Heart left ventricle (tissue), 16 donors: ENCODE results near the gene APOBEC3F. TPM values are rescaled to one million over a fixed set of nuclear protein-coding genes. Genes with fewer than 3 reads are reported as not detected.

Experiments used
- ATAC-seq, 4 donors: fragments of 200-7000 bp; cut with Tn5 transposase; one replicate each; pipeline ENCODE4 v1.9.1; 2020 to 2022; ENCODE audit warnings: moderate library complexity in 4 of 4, mild to moderate bottlenecking in 3 of 4, moderate number of reproducible peaks in 1 of 4
- DNase-seq, 5 donors: peaks; one replicate each; pipeline ENCODE4 v3.0.0-alpha.2; 2020
- H3K27ac ChIP-seq, 12 donors: fragments of 200-600 bp; sonication (generic) in 4 of 12; one replicate each; pipeline versions ENCODE4 v1.5.0 to v1.8.0; 2016 to 2022; ENCODE audit warnings: mild to moderate bottlenecking in 2 of 12
- H3K27me3 ChIP-seq, 9 donors: fragments of 200-600 bp; sonication (generic) in 2 of 9; one replicate each; pipeline versions ENCODE4 v1.5.1 to v1.8.0; 2016 to 2022; ENCODE audit warnings: mild to moderate bottlenecking in 3 of 9
- H3K36me3 ChIP-seq, 9 donors: fragments of 200-600 bp; sonication (generic) in 2 of 9; one replicate each; pipeline versions ENCODE4 v1.5.0 to v1.8.0; 2018 to 2022; ENCODE audit warnings: mild to moderate bottlenecking in 2 of 9
- H3K4me1 ChIP-seq, 12 donors: fragments of 200-600 bp; sonication (generic) in 4 of 12; one replicate each; pipeline versions ENCODE4 v1.5.0 to v1.8.0; 2016 to 2022; ENCODE audit warnings: mild to moderate bottlenecking in 3 of 12
- H3K4me3 ChIP-seq, 12 donors: fragments of 200-600 bp; sonication (generic) in 4 of 12; one replicate each; pipeline versions ENCODE4 v1.5.0 to v1.8.0; 2017 to 2022; ENCODE audit warnings: mild to moderate bottlenecking in 9 of 12, moderate library complexity in 4 of 12
- H3K9me3 ChIP-seq, 12 donors: fragments of 200-600 bp; sonication (generic) in 4 of 12; one replicate each; pipeline versions ENCODE4 v1.5.0 to v1.8.0; 2016 to 2022; ENCODE audit warnings: mild to moderate bottlenecking in 1 of 12
- POLR2A ChIP-seq, 2 donors: fragments of 450-650 bp; IDR thresholded peaks; one replicate each; pipeline ENCODE4 v1.6.1; 2017; ENCODE audit warnings: antibody characterized with exemption in 2 of 2, mild to moderate bottlenecking in 2 of 2, moderate library complexity in 2 of 2
- WGBS, 4 donors: extraction: QIAGEN DNeasy Blood & Tissue Kit in 2 of 4; methylation state at CpG; one replicate each; pipeline versions ENCODE4 v1.1.5 to v1.1.7; 2013 to 2018; 5-methylcytosine and 5-hydroxymethylcytosine counted together
- intact Hi-C, 10 donors: fragments of 100-400 bp; cut with DNase I; formaldehyde crosslinking; loops; one replicate each; pipeline versions ENCODE4 v1.11.1 to v1.14.2; 2022
- polyA plus RNA-seq, 2 donors: library from polyadenylated mRNA; stranded (reverse); fragments of 200-250 nt; gene quantifications; one replicate each; pipeline ENCODE4 v1.2.3, GENCODE V29; 2013
- total RNA-seq, 9 donors: library from RNA; depleted of rRNA in 2 of 9; stranded (reverse); fragments of >200 nt in 2 of 9; fragmentation: NEBNext Ultra II Directional in 3 of 9; extraction: Animal tissue kit (Norgen Biotek cat#: 25700) in 3 of 9; gene quantifications; one replicate each; pipeline versions ENCODE4 v1.1.0 to v1.2.4, GENCODE V29; 2016 to 2023
- TF ChIP-seq, protein P1 (sequence below), 12 donors: fragments of 200-600 bp; sonication (generic) in 4 of 12; IDR thresholded peaks; one replicate each; pipeline versions ENCODE4 v1.5.0 to v1.8.0; 2018 to 2022; ENCODE audit warnings: antibody characterized with exemption in 12 of 12, mild to moderate bottlenecking in 5 of 12
- donor health status: ischemic (EF 13 %, LVEDD 7.1; RV severe dilation, severe dysfunction).
- donor health status: healthy with polysubstance abuse.
- donor health status: DM: no; HTN: yes; CAD: no.
- donor health status: DM: no; HTN: no; CAD: no.
- donor health status: ischemic (EF 25% LVEDD 6.9; RV normal size, moderate dysfunction).
- donor health status: ischemic (EF 25% LVEDD 5.7; RV mildly dilated, moderate dysfunction).
- donor health status: healthy.
- donor health status: DM: yes; HTN: yes; CAD: no.
- donor health status: ischemic (EF 35%, LVEDD 5.7; RV mildly dilated, moderate dysfunction).
- donor health status: nonischemic (EF 11% LVEDD 7.7; RV severe dilation, severe dysfunction).
- donor health status: DM: yes; HTN: yes; CAD: no.
- donor health status: PGD.
- donor health status: ischemic (EF 29% LVEDD 5.4; RV normal size, mild dysfunction).
- donor health status: nonischemic (EF 23%, LVEDD 6.1; RV moderate dilation, normal function).

APOBEC3F gene
- total and polyA plus RNA-seq, 11 donors: 1.2 to 18.2 (median 4.3) TPM

DNA sequence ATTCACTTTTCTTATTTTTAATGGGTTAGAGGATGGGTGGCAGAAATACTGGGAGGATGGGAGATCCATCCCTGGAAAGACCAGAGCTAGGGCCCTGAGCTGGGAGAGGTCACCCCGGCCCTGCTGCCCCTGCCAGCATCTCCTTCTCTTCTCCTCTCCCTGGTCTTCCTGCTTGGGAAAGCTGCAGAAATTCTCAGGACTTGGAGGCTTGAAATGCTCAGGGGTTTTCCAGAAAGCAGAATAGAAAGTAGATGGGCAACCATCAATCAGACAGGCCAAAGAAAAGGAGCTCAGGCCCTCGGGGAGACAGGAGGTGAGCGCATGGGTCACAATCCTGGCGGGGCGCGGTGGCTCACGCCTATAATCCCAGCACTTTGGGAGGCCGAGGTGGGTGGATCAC lies 57.9 kb downstream of the APOBEC3F start:
- WGBS, 4 donors: 82 to 94% (median 90%) methylated on average over 8 of the region's 8 CpGs

DNA sequence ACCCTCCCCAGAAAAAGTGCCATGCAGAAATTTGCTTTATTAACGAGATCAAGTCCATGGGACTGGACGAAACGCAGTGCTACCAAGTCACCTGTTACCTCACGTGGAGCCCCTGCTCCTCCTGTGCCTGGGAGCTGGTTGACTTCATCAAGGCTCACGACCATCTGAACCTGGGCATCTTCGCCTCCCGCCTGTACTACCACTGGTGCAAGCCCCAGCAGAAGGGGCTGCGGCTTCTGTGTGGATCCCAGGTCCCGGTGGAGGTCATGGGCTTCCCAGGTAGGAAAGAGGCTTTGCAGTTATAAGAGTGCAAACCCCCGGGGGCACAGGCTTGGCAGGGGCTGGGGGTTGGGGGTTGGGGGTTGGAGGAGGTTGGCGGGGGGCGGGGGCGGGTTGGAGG lies 60.6 kb downstream of the APOBEC3F start:
- WGBS, 4 donors: 69 to 72% (median 71%) methylated on average over 10 to 12 of the region's 13 CpGs
- Histone ChIP-seq H3K4me1 (peaks cover 0 to 33% (median 2%) of the 10 kb centered on the region in 12 donors), H3K27ac (no peak overlapping the region), H3K36me3 (no peaks in the 10 kb centered on the region), H3K27me3 (peaks cover 0 to 6% (median 0%) of the 10 kb centered on the region in 9 donors), H3K4me3 (no peak overlapping the region), H3K9me3 (no peaks in the 10 kb centered on the region)
- no peak for DNase-seq
- no peak for ATAC-seq
- no peak for TF ChIP-seq POLR2A (IDR thresholded peaks at IDR 0.05)
- TF ChIP-seq, protein P1, sequence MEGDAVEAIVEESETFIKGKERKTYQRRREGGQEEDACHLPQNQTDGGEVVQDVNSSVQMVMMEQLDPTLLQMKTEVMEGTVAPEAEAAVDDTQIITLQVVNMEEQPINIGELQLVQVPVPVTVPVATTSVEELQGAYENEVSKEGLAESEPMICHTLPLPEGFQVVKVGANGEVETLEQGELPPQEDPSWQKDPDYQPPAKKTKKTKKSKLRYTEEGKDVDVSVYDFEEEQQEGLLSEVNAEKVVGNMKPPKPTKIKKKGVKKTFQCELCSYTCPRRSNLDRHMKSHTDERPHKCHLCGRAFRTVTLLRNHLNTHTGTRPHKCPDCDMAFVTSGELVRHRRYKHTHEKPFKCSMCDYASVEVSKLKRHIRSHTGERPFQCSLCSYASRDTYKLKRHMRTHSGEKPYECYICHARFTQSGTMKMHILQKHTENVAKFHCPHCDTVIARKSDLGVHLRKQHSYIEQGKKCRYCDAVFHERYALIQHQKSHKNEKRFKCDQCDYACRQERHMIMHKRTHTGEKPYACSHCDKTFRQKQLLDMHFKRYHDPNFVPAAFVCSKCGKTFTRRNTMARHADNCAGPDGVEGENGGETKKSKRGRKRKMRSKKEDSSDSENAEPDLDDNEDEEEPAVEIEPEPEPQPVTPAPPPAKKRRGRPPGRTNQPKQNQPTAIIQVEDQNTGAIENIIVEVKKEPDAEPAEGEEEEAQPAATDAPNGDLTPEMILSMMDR (IDR thresholded peaks at IDR 0.05): no peak
- intact Hi-C loops: no loop called here

More for the DNA sequence above, 57.9 kb downstream of the APOBEC3F start:
- intact Hi-C loops: no loop called here
- Histone ChIP-seq H3K9me3 (no peaks in the 10 kb centered on the region), H3K36me3 (no peaks in the 10 kb centered on the region), H3K4me1 (peaks cover 0 to 43% (median 2%) of the 10 kb centered on the region in 12 donors), H3K27me3 (peaks cover 0 to 6% (median 0%) of the 10 kb centered on the region in 9 donors), H3K27ac (peak overlapping the region in 1 of 12 donors; percentile 80), H3K4me3 (no peak overlapping the region)
- ATAC-seq: no peak
- DNase-seq: no peak
- TF ChIP-seq POLR2A (IDR thresholded peaks at IDR 0.05): no peak
- TF ChIP-seq, protein P1 (IDR thresholded peaks at IDR 0.05): no peak

DNA sequence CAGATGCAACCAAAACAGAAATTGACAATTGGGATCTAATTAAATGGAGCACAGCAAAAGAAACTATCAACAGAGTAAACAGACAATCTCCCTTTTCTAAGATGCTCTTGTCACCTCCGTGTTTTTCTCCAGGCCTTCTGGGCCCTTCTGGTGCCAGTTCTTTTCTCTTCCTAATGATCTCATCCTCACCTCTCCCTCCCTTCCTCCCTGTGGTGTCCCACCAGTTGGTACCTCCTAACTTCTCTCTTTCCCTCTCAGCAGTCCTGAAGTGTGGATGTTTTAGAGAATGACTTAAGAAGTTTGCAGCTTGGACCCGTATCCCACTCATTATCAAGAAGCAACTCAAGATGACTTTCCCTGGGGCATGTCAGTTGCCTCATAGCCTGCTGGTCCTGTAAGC lies 62.8 kb downstream of the APOBEC3F start:
- no peaks in the 10 kb centered on the region for H3K36me3 ChIP-seq
- TF ChIP-seq, protein P1 (IDR thresholded peaks at IDR 0.05): no peak
- no peak for TF ChIP-seq POLR2A (IDR thresholded peaks at IDR 0.05)
- peaks cover 0 to 6% (median 0%) of the 10 kb centered on the region in 9 donors for H3K27me3 ChIP-seq
- WGBS, 4 donors: 58 to 68% (median 63%) methylated on average over 2 of the region's 2 CpGs
- H3K4me1 ChIP-seq: peaks cover 0 to 12% (median 0%) of the 10 kb centered on the region in 12 donors
- intact Hi-C loops: no loop called here
- no peak for ATAC-seq
- no peak overlapping the region for H3K4me3 ChIP-seq
- H3K9me3 ChIP-seq: no peaks in the 10 kb centered on the region
- no peak for DNase-seq
- no peak overlapping the region for H3K27ac ChIP-seq

Other genes with a start within 250 kb of the APOBEC3F start
- 10 to 100 TPM in 5 of 9 donors, 1 to 10 TPM in 4; 8.2 to 16.4 (median 10.4) TPM for gene DNAL4, start 246.7 kb upstream of the APOBEC3F start, total RNA-seq
- gene DNAL4, start 246.7 kb upstream of the APOBEC3F start, polyA plus RNA-seq: 10 to 100 TPM in 1 of 2 donors, 1 to 10 TPM in 1; 7.9 to 14.9 TPM
- gene NPTXR, start 196.8 kb upstream of the APOBEC3F start, total RNA-seq: 10 to 100 TPM; 15.4 to 34.0 (median 20.7) TPM
- gene NPTXR, start 196.8 kb upstream of the APOBEC3F start, polyA plus RNA-seq: 10 to 100 TPM; 18.8 to 19.1 TPM
- 10 to 100 TPM; 28.3 to 59.0 (median 43.9) TPM for gene CBX6, start 168.6 kb upstream of the APOBEC3F start, total RNA-seq
- gene CBX6, start 168.6 kb upstream of the APOBEC3F start, polyA plus RNA-seq: 10 to 100 TPM; 21.1 to 43.5 TPM
- gene APOBEC3A, start 83.3 kb upstream of the APOBEC3F start, total RNA-seq: 1 to 10 TPM in 3 of 9 donors, under 1 TPM in 3, not detected in 3; 0.36 to 7.7 (median 1.4) TPM
- 1 to 10 TPM in 1 of 2 donors, under 1 TPM in 1; 0.58 to 1.4 TPM for gene APOBEC3A, start 83.3 kb upstream of the APOBEC3F start, polyA plus RNA-seq
- 10 to 100 TPM in 1 of 9 donors, 1 to 10 TPM in 3, under 1 TPM in 3, not detected in 2; 0.49 to 10.3 (median 1.1) TPM for gene APOBEC3B, start 58.5 kb upstream of the APOBEC3F start, total RNA-seq
- 1 to 10 TPM in 1 of 2 donors, under 1 TPM in 1; 0.85 to 1.0 TPM for gene APOBEC3B, start 58.5 kb upstream of the APOBEC3F start, polyA plus RNA-seq
- 10 to 100 TPM in 8 of 9 donors, 1 to 10 TPM in 1; 7.3 to 53.8 (median 26.3) TPM for gene APOBEC3C, start 26.6 kb upstream of the APOBEC3F start, total RNA-seq
- gene APOBEC3C, start 26.6 kb upstream of the APOBEC3F start, polyA plus RNA-seq: 10 to 100 TPM; 12.3 to 24.9 TPM
- gene APOBEC3D, start 19.7 kb upstream of the APOBEC3F start, total RNA-seq: 1 to 10 TPM in 4 of 9 donors, under 1 TPM in 5; 0.20 to 4.7 (median 0.87) TPM
- gene APOBEC3D, start 19.7 kb upstream of the APOBEC3F start, polyA plus RNA-seq: 1 to 10 TPM in 1 of 2 donors, under 1 TPM in 1; 0.80 to 1.4 TPM
- gene APOBEC3G, start 36.4 kb downstream of the APOBEC3F start, total RNA-seq: 10 to 100 TPM in 1 of 9 donors, 1 to 10 TPM in 8; 1.8 to 21.9 (median 3.3) TPM
- gene APOBEC3G, start 36.4 kb downstream of the APOBEC3F start, polyA plus RNA-seq: 1 to 10 TPM; 2.9 to 3.5 TPM
- 1 to 10 TPM in 1 of 9 donors, under 1 TPM in 3, not detected in 5; 0.21 to 1.7 (median 0.61) TPM for gene APOBEC3H, start 56.4 kb downstream of the APOBEC3F start, total RNA-seq
- gene APOBEC3H, start 56.4 kb downstream of the APOBEC3F start, polyA plus RNA-seq: under 1 TPM in 1 of 2 donors, not detected in 1; 0.46 TPM
- 100 to 1,000 TPM in 1 of 9 donors, 10 to 100 TPM in 8; 48.3 to 187 (median 75.0) TPM for gene CBX7, start 111.8 kb downstream of the APOBEC3F start, total RNA-seq
- 10 to 100 TPM; 50.1 to 60.4 TPM for gene CBX7, start 111.8 kb downstream of the APOBEC3F start, polyA plus RNA-seq
- gene PDGFB, start 204.1 kb downstream of the APOBEC3F start, total RNA-seq: 10 to 100 TPM; 15.2 to 43.7 (median 21.8) TPM
- gene PDGFB, start 204.1 kb downstream of the APOBEC3F start, polyA plus RNA-seq: 10 to 100 TPM in 1 of 2 donors, 1 to 10 TPM in 1; 9.0 to 21.3 TPM